GM23338 (cell line): ENCODE measurements around the gene OIT3. TPM values are rescaled to one million over a fixed set of nuclear protein-coding genes. Genes with fewer than 3 reads are reported as not detected.

Source experiments
- ATAC-seq: fragments of 200-7000 bp; cut with Tn5 transposase; 3 replicates; pipeline ENCODE4 v1.9.1; 2020
- DNase-seq: peaks from one replicate; pipeline ENCODE4 v3.0.0-alpha.2; 2015; ENCODE audit warnings: low spot score
- H2AFZ ChIP-seq: fragments of 200-600 bp; sonication (generic); 2 replicates; pipeline ENCODE4 v1.8.0; 2016; ENCODE audit warnings: antibody characterized with exemption, mild to moderate bottlenecking, moderate library complexity
- H3F3A ChIP-seq: fragments of 200-600 bp; sonication (generic); replicated peaks from 2 replicates; pipeline ENCODE4 v1.8.0; 2017; ENCODE audit warnings: antibody characterized with exemption, mixed run types, low read depth
- H3K27ac ChIP-seq: fragments of 200-600 bp; sonication (generic); 2 replicates; pipeline ENCODE4 v1.6.1; 2016; ENCODE audit warnings: low read depth
- H3K27me3 ChIP-seq: fragments of 200-600 bp; sonication (generic); 2 replicates; pipeline ENCODE4 v1.8.0; 2016; ENCODE audit warnings: mild to moderate bottlenecking, mixed run types, moderate library complexity; ENCODE audit not compliant: insufficient read depth
- H3K36me3 ChIP-seq: fragments of 200-600 bp; sonication (generic); 2 replicates; pipeline ENCODE4 v1.8.0; 2016; ENCODE audit warnings: mild to moderate bottlenecking; ENCODE audit not compliant: insufficient read depth
- H3K4me1 ChIP-seq: fragments of 200-600 bp; sonication (generic); 2 replicates; pipeline ENCODE4 v1.8.0; 2016; ENCODE audit warnings: mild to moderate bottlenecking, moderate library complexity; ENCODE audit not compliant: insufficient read depth
- H3K4me2 ChIP-seq: fragments of 200-600 bp; sonication (generic); 2 replicates; pipeline ENCODE4 v1.7.1; 2017; ENCODE audit warnings: mixed run types
- H3K4me3 ChIP-seq: fragments of 200-600 bp; sonication (generic); 2 replicates; pipeline ENCODE4 v1.6.1; 2016; ENCODE audit warnings: mixed run types
- H3K79me2 ChIP-seq: fragments of 200-600 bp; sonication (generic); replicated peaks from 2 replicates; pipeline ENCODE4 v1.8.0; 2017; ENCODE audit warnings: mild to moderate bottlenecking; ENCODE audit not compliant: insufficient read depth
- H3K9me2 ChIP-seq: fragments of 200-600 bp; sonication (generic); 2 replicates; pipeline ENCODE4 v1.8.0; 2017; ENCODE audit not compliant: insufficient read depth
- H4K20me1 ChIP-seq: fragments of 200-600 bp; sonication (generic); replicated peaks from 2 replicates; pipeline ENCODE4 v1.8.0; 2017; ENCODE audit warnings: mild to moderate bottlenecking; ENCODE audit not compliant: insufficient read depth
- H3K27ac Mint-ChIP-seq: 2 replicates; pipeline ENCODE4 v1.8.0; 2020; ENCODE audit warnings: inconsistent platforms, mild to moderate bottlenecking, moderate library complexity, mixed read lengths
- H3K27me3 Mint-ChIP-seq: 3 replicates; pipeline ENCODE4 v1.8.0; 2022; ENCODE audit warnings: low read depth, mild to moderate bottlenecking, moderate library complexity, mixed read lengths, inconsistent platforms; ENCODE audit not compliant: insufficient read depth, poor library complexity
- H3K36me3 Mint-ChIP-seq: 3 replicates; pipeline ENCODE4 v1.8.0; 2021; ENCODE audit warnings: low read depth, mild to moderate bottlenecking, inconsistent platforms, moderate library complexity, mixed read lengths
- H3K4me1 Mint-ChIP-seq: 3 replicates; pipeline ENCODE4 v1.8.0; 2020; ENCODE audit warnings: mild to moderate bottlenecking, inconsistent platforms, mixed read lengths
- H3K4me3 Mint-ChIP-seq: 3 replicates; pipeline ENCODE4 v1.8.0; 2021; ENCODE audit warnings: moderate library complexity, mild to moderate bottlenecking, inconsistent platforms, mixed read lengths
- H3K9me3 Mint-ChIP-seq: 3 replicates; pipeline ENCODE4 v1.8.0; 2020; ENCODE audit warnings: moderate library complexity, mild to moderate bottlenecking, inconsistent platforms, mixed read lengths
- CREB1 ChIP-seq: fragments of 250-450 bp; sonication (Bioruptor Pico); IDR thresholded peaks from 2 replicates; pipeline ENCODE4 v1.5.0; 2020; ENCODE audit warnings: low read depth, mild to moderate bottlenecking, moderate library complexity
- EZH2 ChIP-seq: fragments of 200-600 bp; sonication (generic); IDR thresholded peaks from one replicate; pipeline ENCODE4 v1.8.0; 2017; ENCODE audit warnings: antibody characterized with exemption, mild to moderate bottlenecking, low read depth; ENCODE audit not compliant: unreplicated experiment
- EZH2phosphoT487 ChIP-seq: fragments of 200-600 bp; sonication (generic); IDR thresholded peaks from one replicate; pipeline ENCODE4 v1.8.1; 2018; ENCODE audit warnings: antibody characterized with exemption; ENCODE audit not compliant: unreplicated experiment
- JUNB ChIP-seq: IDR thresholded peaks from one replicate; pipeline ENCODE4 v1.6.1; 2016; ENCODE audit warnings: antibody characterized with exemption; ENCODE audit not compliant: unreplicated experiment
- NANOG ChIP-seq: IDR thresholded peaks from 2 replicates; pipeline ENCODE4 v1.6.1; 2016; ENCODE audit warnings: antibody characterized with exemption, borderline replicate concordance
- POLR2AphosphoS5 ChIP-seq: IDR thresholded peaks from 2 replicates; pipeline ENCODE4 v1.6.1; 2016; ENCODE audit warnings: antibody characterized with exemption, low read depth
- STAT1 ChIP-seq: IDR thresholded peaks from one replicate; pipeline ENCODE4 v1.6.1; 2016; ENCODE audit warnings: antibody characterized with exemption; ENCODE audit not compliant: unreplicated experiment
- ZNF114 ChIP-seq: fragments of 250-450 bp; sonication (Bioruptor Pico); IDR thresholded peaks from 2 replicates; pipeline ENCODE4 v1.5.0; 2020; ENCODE audit warnings: mild to moderate bottlenecking, moderate library complexity
- ZNF331 ChIP-seq: fragments of 250-450 bp; sonication (Bioruptor Pico); IDR thresholded peaks from 2 replicates; pipeline ENCODE4 v1.5.0; 2020; ENCODE audit warnings: low read depth, mild to moderate bottlenecking, moderate library complexity
- polyA plus RNA-seq: library from polyadenylated mRNA; unstranded; fragments of >200 nt; fragmentation: Nextera tagmentation; extraction: Ambion mirVana; gene quantifications from 2 replicates; pipeline ENCODE4 v1.2.1, GENCODE V29; 2016
- total RNA-seq: library from RNA; depleted of rRNA; stranded (reverse); fragments of >200 nt; shearing (Covaris generic); gene quantifications from 2 replicates; pipeline ENCODE4 v1.2.3, GENCODE V29; 2014
- TF ChIP-seq, protein P1 (sequence below): IDR thresholded peaks from 2 replicates; pipeline ENCODE4 v1.6.1; 2016; ENCODE audit warnings: antibody characterized with exemption
- TF ChIP-seq, protein P2 (sequence below): fragments of 250-450 bp; sonication (Bioruptor Pico); IDR thresholded peaks from 2 replicates; pipeline ENCODE4 v1.5.0; 2020; ENCODE audit warnings: mild to moderate bottlenecking, moderate library complexity
- TF ChIP-seq, protein P3 (sequence below): IDR thresholded peaks from one replicate; pipeline ENCODE4 v1.6.1; 2018; ENCODE audit warnings: antibody characterized with exemption; ENCODE audit not compliant: unreplicated experiment
- TF ChIP-seq, protein P4 (sequence below), 2 experiments: fragments of 200-600 bp in 1 of 2; sonication (generic) in 1 of 2; conservative IDR thresholded peaks; 2 replicates each; pipeline versions ENCODE4 v1.5.1 to v1.6.1; 2016 to 2017; ENCODE audit warnings: antibody characterized with exemption in 2 of 2, low read depth in 2 of 2, mild to moderate bottlenecking in 2 of 2, moderate library complexity in 1 of 2

The OIT3 gene
- total and polyA plus RNA-seq, 2 experiments from 2014 or later = not detected

DNA sequence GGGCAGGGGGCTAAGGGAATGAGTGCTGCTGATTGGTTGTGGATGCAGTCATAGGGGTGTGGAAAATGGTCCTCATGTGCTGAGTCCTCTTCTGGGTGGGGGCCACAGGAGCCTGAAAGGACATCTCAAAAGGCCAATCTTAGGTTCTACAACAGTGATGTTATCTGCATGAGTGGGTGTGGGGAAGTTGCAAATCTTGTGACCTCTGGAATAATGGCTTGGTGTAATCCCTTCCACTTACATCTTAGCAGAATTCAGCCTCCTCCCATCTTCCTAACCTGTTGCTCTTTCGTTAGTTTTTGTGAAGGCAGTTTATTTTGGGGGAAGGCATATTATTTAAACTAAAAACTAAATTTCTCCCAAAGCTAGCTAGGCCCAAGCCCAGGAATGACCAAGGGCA is 42.0 kb upstream of the OIT3 start:
- Mint-ChIP-seq H3K4me1 (no peaks in the 10 kb centered on the region), H3K4me3 (no peak overlapping the region), H3K27me3 (no peaks in the 10 kb centered on the region), H3K9me3 (peaks cover 19% of the 10 kb centered on the region), H3K36me3 (peaks cover 18% of the 10 kb centered on the region; the same call in 2 of the 3 replicates), H3K27ac (no peak overlapping the region)
- Histone ChIP-seq H3K27ac (no peak overlapping the region), H3K4me2 (no peak overlapping the region), H3K4me3 (no peak overlapping the region), H3K27me3 (no peaks in the 10 kb centered on the region), H4K20me1 (no peaks in the 10 kb centered on the region), H3K79me2 (no peaks in the 10 kb centered on the region), H3K36me3 (no peaks in the 10 kb centered on the region), H3K9me2 (no peaks in the 10 kb centered on the region), H2AFZ (no peak overlapping the region), H3F3A (no peaks in the 10 kb centered on the region), H3K4me1 (no peaks in the 10 kb centered on the region)
- DNase-seq = no peak
- ATAC-seq = no peak
- TF ChIP-seq STAT1 = no peak
- no peak for TF ChIP-seq ZNF114
- TF ChIP-seq ZNF331 = no peak
- no peak for TF ChIP-seq POLR2AphosphoS5
- TF ChIP-seq, protein P1, sequence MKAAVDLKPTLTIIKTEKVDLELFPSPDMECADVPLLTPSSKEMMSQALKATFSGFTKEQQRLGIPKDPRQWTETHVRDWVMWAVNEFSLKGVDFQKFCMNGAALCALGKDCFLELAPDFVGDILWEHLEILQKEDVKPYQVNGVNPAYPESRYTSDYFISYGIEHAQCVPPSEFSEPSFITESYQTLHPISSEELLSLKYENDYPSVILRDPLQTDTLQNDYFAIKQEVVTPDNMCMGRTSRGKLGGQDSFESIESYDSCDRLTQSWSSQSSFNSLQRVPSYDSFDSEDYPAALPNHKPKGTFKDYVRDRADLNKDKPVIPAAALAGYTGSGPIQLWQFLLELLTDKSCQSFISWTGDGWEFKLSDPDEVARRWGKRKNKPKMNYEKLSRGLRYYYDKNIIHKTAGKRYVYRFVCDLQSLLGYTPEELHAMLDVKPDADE = no peak
- TF ChIP-seq EZH2phosphoT487 = no peak
- TF ChIP-seq, protein P2, sequence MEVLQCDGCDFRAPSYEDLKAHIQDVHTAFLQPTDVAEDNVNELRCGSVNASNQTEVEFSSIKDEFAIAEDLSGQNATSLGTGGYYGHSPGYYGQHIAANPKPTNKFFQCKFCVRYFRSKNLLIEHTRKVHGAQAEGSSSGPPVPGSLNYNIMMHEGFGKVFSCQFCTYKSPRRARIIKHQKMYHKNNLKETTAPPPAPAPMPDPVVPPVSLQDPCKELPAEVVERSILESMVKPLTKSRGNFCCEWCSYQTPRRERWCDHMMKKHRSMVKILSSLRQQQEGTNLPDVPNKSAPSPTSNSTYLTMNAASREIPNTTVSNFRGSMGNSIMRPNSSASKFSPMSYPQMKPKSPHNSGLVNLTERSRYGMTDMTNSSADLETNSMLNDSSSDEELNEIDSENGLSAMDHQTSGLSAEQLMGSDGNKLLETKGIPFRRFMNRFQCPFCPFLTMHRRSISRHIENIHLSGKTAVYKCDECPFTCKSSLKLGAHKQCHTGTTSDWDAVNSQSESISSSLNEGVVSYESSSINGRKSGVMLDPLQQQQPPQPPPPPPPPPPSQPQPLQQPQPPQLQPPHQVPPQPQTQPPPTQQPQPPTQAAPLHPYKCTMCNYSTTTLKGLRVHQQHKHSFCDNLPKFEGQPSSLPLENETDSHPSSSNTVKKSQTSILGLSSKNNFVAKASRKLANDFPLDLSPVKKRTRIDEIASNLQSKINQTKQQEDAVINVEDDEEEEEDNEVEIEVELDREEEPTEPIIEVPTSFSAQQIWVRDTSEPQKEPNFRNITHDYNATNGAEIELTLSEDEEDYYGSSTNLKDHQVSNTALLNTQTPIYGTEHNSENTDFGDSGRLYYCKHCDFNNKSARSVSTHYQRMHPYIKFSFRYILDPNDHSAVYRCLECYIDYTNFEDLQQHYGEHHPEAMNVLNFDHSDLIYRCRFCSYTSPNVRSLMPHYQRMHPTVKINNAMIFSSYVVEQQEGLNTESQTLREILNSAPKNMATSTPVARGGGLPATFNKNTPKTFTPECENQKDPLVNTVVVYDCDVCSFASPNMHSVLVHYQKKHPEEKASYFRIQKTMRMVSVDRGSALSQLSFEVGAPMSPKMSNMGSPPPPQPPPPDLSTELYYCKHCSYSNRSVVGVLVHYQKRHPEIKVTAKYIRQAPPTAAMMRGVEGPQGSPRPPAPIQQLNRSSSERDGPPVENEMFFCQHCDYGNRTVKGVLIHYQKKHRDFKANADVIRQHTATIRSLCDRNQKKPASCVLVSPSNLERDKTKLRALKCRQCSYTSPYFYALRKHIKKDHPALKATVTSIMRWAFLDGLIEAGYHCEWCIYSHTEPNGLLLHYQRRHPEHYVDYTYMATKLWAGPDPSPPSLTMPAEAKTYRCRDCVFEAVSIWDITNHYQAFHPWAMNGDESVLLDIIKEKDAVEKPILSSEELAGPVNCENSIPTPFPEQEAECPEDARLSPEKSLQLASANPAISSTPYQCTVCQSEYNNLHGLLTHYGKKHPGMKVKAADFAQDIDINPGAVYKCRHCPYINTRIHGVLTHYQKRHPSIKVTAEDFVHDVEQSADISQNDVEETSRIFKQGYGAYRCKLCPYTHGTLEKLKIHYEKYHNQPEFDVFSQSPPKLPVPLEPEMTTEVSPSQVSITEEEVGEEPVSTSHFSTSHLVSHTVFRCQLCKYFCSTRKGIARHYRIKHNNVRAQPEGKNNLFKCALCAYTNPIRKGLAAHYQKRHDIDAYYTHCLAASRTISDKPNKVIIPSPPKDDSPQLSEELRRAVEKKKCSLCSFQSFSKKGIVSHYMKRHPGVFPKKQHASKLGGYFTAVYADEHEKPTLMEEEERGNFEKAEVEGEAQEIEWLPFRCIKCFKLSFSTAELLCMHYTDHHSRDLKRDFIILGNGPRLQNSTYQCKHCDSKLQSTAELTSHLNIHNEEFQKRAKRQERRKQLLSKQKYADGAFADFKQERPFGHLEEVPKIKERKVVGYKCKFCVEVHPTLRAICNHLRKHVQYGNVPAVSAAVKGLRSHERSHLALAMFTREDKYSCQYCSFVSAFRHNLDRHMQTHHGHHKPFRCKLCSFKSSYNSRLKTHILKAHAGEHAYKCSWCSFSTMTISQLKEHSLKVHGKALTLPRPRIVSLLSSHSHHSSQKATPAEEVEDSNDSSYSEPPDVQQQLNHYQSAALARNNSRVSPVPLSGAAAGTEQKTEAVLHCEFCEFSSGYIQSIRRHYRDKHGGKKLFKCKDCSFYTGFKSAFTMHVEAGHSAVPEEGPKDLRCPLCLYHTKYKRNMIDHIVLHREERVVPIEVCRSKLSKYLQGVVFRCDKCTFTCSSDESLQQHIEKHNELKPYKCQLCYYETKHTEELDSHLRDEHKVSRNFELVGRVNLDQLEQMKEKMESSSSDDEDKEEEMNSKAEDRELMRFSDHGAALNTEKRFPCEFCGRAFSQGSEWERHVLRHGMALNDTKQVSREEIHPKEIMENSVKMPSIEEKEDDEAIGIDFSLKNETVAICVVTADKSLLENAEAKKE = no peak
- TF ChIP-seq NANOG = no peak
- TF ChIP-seq, protein P3, sequence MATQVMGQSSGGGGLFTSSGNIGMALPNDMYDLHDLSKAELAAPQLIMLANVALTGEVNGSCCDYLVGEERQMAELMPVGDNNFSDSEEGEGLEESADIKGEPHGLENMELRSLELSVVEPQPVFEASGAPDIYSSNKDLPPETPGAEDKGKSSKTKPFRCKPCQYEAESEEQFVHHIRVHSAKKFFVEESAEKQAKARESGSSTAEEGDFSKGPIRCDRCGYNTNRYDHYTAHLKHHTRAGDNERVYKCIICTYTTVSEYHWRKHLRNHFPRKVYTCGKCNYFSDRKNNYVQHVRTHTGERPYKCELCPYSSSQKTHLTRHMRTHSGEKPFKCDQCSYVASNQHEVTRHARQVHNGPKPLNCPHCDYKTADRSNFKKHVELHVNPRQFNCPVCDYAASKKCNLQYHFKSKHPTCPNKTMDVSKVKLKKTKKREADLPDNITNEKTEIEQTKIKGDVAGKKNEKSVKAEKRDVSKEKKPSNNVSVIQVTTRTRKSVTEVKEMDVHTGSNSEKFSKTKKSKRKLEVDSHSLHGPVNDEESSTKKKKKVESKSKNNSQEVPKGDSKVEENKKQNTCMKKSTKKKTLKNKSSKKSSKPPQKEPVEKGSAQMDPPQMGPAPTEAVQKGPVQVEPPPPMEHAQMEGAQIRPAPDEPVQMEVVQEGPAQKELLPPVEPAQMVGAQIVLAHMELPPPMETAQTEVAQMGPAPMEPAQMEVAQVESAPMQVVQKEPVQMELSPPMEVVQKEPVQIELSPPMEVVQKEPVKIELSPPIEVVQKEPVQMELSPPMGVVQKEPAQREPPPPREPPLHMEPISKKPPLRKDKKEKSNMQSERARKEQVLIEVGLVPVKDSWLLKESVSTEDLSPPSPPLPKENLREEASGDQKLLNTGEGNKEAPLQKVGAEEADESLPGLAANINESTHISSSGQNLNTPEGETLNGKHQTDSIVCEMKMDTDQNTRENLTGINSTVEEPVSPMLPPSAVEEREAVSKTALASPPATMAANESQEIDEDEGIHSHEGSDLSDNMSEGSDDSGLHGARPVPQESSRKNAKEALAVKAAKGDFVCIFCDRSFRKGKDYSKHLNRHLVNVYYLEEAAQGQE = no peak
- TF ChIP-seq, protein P4, sequence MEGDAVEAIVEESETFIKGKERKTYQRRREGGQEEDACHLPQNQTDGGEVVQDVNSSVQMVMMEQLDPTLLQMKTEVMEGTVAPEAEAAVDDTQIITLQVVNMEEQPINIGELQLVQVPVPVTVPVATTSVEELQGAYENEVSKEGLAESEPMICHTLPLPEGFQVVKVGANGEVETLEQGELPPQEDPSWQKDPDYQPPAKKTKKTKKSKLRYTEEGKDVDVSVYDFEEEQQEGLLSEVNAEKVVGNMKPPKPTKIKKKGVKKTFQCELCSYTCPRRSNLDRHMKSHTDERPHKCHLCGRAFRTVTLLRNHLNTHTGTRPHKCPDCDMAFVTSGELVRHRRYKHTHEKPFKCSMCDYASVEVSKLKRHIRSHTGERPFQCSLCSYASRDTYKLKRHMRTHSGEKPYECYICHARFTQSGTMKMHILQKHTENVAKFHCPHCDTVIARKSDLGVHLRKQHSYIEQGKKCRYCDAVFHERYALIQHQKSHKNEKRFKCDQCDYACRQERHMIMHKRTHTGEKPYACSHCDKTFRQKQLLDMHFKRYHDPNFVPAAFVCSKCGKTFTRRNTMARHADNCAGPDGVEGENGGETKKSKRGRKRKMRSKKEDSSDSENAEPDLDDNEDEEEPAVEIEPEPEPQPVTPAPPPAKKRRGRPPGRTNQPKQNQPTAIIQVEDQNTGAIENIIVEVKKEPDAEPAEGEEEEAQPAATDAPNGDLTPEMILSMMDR (conservative IDR thresholded peaks at IDR 0.05; ENCODE audit: low read depth in 2 of 2) = no peak
- TF ChIP-seq EZH2 = no peak
- no peak for TF ChIP-seq JUNB
- TF ChIP-seq CREB1 = no peak
